Hepatocyte (in vitro differentiated cells): Measurements from ENCODE around the gene NHERF2.

Source experiments
- CTCF ChIP-seq: fragments of 200-600 bp; sonication (generic); IDR thresholded peaks from 2 replicates; pipeline ENCODE4 v1.5.1; 2016; ENCODE audit warnings: antibody characterized with exemption, mild to moderate bottlenecking; ENCODE audit not compliant: poor library complexity
- EZH2 ChIP-seq: fragments of 200-600 bp; sonication (generic); IDR thresholded peaks from 2 replicates; pipeline ENCODE4 v1.6.1; 2016; ENCODE audit warnings: antibody characterized with exemption, mild to moderate bottlenecking, borderline replicate concordance
- EZH2phosphoT487 ChIP-seq: fragments of 200-600 bp; sonication (generic); IDR thresholded peaks from one replicate; pipeline ENCODE4 v1.6.1; 2018; ENCODE audit warnings: antibody characterized with exemption, mild to moderate bottlenecking, low read depth, moderate library complexity; ENCODE audit not compliant: unreplicated experiment, severe bottlenecking

- TF ChIP-seq CTCF (no peak), EZH2phosphoT487 (no peak), EZH2 (no peak)
Measured at GRCh38 chr16:1977875-1978268, 48.8 kb upstream of the NHERF2 start.
